Liver (tissue), 9 donors: ENCODE data around the gene SERPINH1. TPM values are rescaled to one million over a fixed set of nuclear protein-coding genes. Genes with fewer than 3 reads are reported as not detected.

Experiments
- DNase-seq: peaks from one replicate; pipeline ENCODE4 v3.0.0-alpha.2; 2017; ENCODE audit warnings: low spot score
- H3K27ac ChIP-seq, 2 donors: one replicate each; pipeline ENCODE4 v1.7.0; 2013; ENCODE audit warnings: inconsistent platforms in 2 of 2, low read length in 2 of 2, control low read depth in 1 of 2, low read depth in 1 of 2, mild to moderate bottlenecking in 1 of 2
- H3K27me3 ChIP-seq, 4 donors: one replicate each; pipeline versions ENCODE4 v1.6.1 to v1.7.0; 2013; ENCODE audit warnings: low read length in 3 of 4, inconsistent platforms in 1 of 4, mild to moderate bottlenecking in 1 of 4, moderate library complexity in 1 of 4; ENCODE audit not compliant: control insufficient read depth in 4 of 4, insufficient read depth in 4 of 4
- H3K36me3 ChIP-seq, 4 donors: one replicate each; pipeline versions ENCODE4 v1.6.1 to v1.7.0; 2013; ENCODE audit warnings: low read length in 3 of 4, mild to moderate bottlenecking in 3 of 4, low read depth in 1 of 4, moderate library complexity in 1 of 4; ENCODE audit not compliant: control insufficient read depth in 4 of 4, insufficient read depth in 3 of 4
- H3K4me1 ChIP-seq, 4 donors: one replicate each; pipeline versions ENCODE4 v1.6.1 to v1.7.0; 2013; ENCODE audit warnings: low read length in 3 of 4, mild to moderate bottlenecking in 3 of 4, moderate library complexity in 1 of 4; ENCODE audit not compliant: control insufficient read depth in 4 of 4, insufficient read depth in 4 of 4
- H3K4me3 ChIP-seq, 3 donors: one replicate each; pipeline versions ENCODE4 v1.6.1 to v1.7.0; 2013; ENCODE audit warnings: low read length in 3 of 3, control low read depth in 1 of 3, low read depth in 1 of 3, mild to moderate bottlenecking in 1 of 3
- H3K9ac ChIP-seq, 2 donors: one replicate each; pipeline ENCODE4 v1.7.0; 2013; ENCODE audit warnings: low read length in 2 of 2, mild to moderate bottlenecking in 2 of 2, moderate library complexity in 2 of 2, control low read depth in 1 of 2, low read depth in 1 of 2
- H3K9me3 ChIP-seq, 4 donors: one replicate each; pipeline versions ENCODE4 v1.6.1 to v1.7.0; 2013; ENCODE audit warnings: low read length in 3 of 4; ENCODE audit not compliant: control insufficient read depth in 4 of 4
- ATF3 ChIP-seq: IDR thresholded peaks from 2 replicates; pipeline ENCODE4 v1.6.1; 2016; ENCODE audit warnings: antibody characterized with exemption
- CTCF ChIP-seq: fragments of 150-350 bp; IDR thresholded peaks from 2 replicates; pipeline ENCODE4 v1.5.1; 2017; ENCODE audit warnings: improper control_type of control experiment, low read depth, low read length; ENCODE audit not compliant: missing input control
- EGR1 ChIP-seq, 2 donors: IDR thresholded peaks; 2 replicates each; pipeline ENCODE4 v1.6.1; 2016 to 2018; ENCODE audit warnings: antibody characterized with exemption in 2 of 2, low read depth in 2 of 2
- FOXA1 ChIP-seq: IDR thresholded peaks from 2 replicates; pipeline ENCODE4 v1.6.1; 2016; ENCODE audit warnings: antibody characterized with exemption
- FOXA2 ChIP-seq: IDR thresholded peaks from 2 replicates; pipeline ENCODE4 v1.6.1; 2016; ENCODE audit warnings: antibody characterized with exemption
- GABPA ChIP-seq, 2 donors: IDR thresholded peaks in 1 of 2; conservative IDR thresholded peaks in 1 of 2; 2 replicates each; pipeline ENCODE4 v1.6.1; 2016; ENCODE audit warnings: antibody characterized with exemption in 2 of 2, mild to moderate bottlenecking in 1 of 2, moderate library complexity in 1 of 2
- HNF4G ChIP-seq: IDR thresholded peaks from 2 replicates; pipeline ENCODE4 v1.6.1; 2016; ENCODE audit warnings: antibody characterized with exemption
- JUND ChIP-seq, 2 donors: IDR thresholded peaks; 2 replicates each; pipeline ENCODE4 v1.6.1; 2016; ENCODE audit warnings: antibody characterized with exemption in 2 of 2
- MAX ChIP-seq: IDR thresholded peaks from 2 replicates; pipeline ENCODE4 v1.6.1; 2016; ENCODE audit warnings: antibody characterized with exemption
- NR2F2 ChIP-seq: IDR thresholded peaks from 2 replicates; pipeline ENCODE4 v1.6.1; 2016; ENCODE audit warnings: antibody characterized with exemption
- RAD21 ChIP-seq, 2 donors: IDR thresholded peaks; 2 replicates each; pipeline ENCODE4 v1.6.1; 2016; ENCODE audit warnings: antibody characterized with exemption in 2 of 2, mild to moderate bottlenecking in 2 of 2
- REST ChIP-seq: IDR thresholded peaks from 2 replicates; pipeline ENCODE4 v1.6.1; 2016; ENCODE audit warnings: antibody characterized with exemption, mild to moderate bottlenecking
- RXRA ChIP-seq, 2 donors: IDR thresholded peaks; 2 replicates each; pipeline ENCODE4 v1.6.1; 2017 to 2018; ENCODE audit warnings: antibody characterized with exemption in 2 of 2, mild to moderate bottlenecking in 1 of 2
- SP1 ChIP-seq: IDR thresholded peaks from 2 replicates; pipeline ENCODE4 v1.6.1; 2018; ENCODE audit warnings: antibody characterized with exemption, mild to moderate bottlenecking
- YY1 ChIP-seq: IDR thresholded peaks from 2 replicates; pipeline ENCODE4 v1.6.1; 2016; ENCODE audit warnings: antibody characterized with exemption, mild to moderate bottlenecking
- ZBTB33 ChIP-seq: IDR thresholded peaks from 2 replicates; pipeline ENCODE4 v1.6.1; 2016; ENCODE audit warnings: antibody characterized with exemption
- WGBS: extraction: QIAGEN DNeasy Blood & Tissue Kit; methylation state at CpG from one replicate; pipeline ENCODE4 v1.1.7; 2013; 5-methylcytosine and 5-hydroxymethylcytosine counted together
- polyA plus RNA-seq, 2 donors: library from polyadenylated mRNA; stranded (reverse) in 1 of 2; unstranded in 1 of 2; fragments of 200-250 nt in 1 of 2; fragments of >200 nt in 1 of 2; fragmentation: Nextera tagmentation in 1 of 2; extraction: Ambion mirVana in 1 of 2; gene quantifications; one replicate each; pipeline versions ENCODE4 v1.2.1 to v1.2.3, GENCODE V29; 2013 to 2015
- total RNA-seq, 2 donors: library from RNA; depleted of rRNA; stranded (reverse); fragments of >200 nt; gene quantifications; one replicate each; pipeline ENCODE4 v1.2.3, GENCODE V29; 2014
- donor health status: healthy.
- donor health status: healthy.
- donor health status: healthy.
- donor health status: healthy.
- donor health status: healthy.

SERPINH1 gene
- total and polyA plus RNA-seq, 4 donors, result 5.0 to 118 (median 68.7) TPM

GRCh38 chr11:75582506-75582894 is 20.4 kb downstream of the SERPINH1 start:
- no peaks in the 10 kb centered on the region for H3K36me3 ChIP-seq
- H3K4me3 ChIP-seq, result no peak overlapping the region
- H3K4me1 ChIP-seq, result peaks cover 0 to 7% (median 3%) of the 10 kb centered on the region in 4 donors
- no peak for DNase-seq
- no peak for TF ChIP-seq NR2F2
- TF ChIP-seq RAD21 (IDR thresholded peaks at IDR 0.05), result no peak
- no peak for TF ChIP-seq ATF3
- no peak for TF ChIP-seq YY1
- TF ChIP-seq MAX, result no peak
- no peak for TF ChIP-seq EGR1 (IDR thresholded peaks at IDR 0.05; ENCODE audit: low read depth in 2 of 2)
- no peak for TF ChIP-seq CTCF
- TF ChIP-seq JUND (IDR thresholded peaks at IDR 0.05), result no peak
- no peak for TF ChIP-seq RXRA (IDR thresholded peaks at IDR 0.05)
- no peak for TF ChIP-seq FOXA2
- TF ChIP-seq HNF4G, result no peak
- no peak for TF ChIP-seq SP1
- no peak for TF ChIP-seq GABPA (IDR thresholded peaks at IDR 0.05 in 1 of 2, conservative IDR thresholded peaks at IDR 0.05 in 1 of 2)
- no peak for TF ChIP-seq FOXA1
- H3K27me3 ChIP-seq, result no peaks in the 10 kb centered on the region
- no peaks in the 10 kb centered on the region for H3K9me3 ChIP-seq
- H3K9ac ChIP-seq, result peak overlapping the region in 1 of 2 donors; percentile 56
- H3K27ac ChIP-seq, result peak overlapping the region; percentile 80 to 85
- 55% methylated on average over 4 of the region's 4 CpGs for WGBS

GRCh38 chr11:75582895-75583717 is 21.1 kb downstream of the SERPINH1 start:
- 5% methylated on average over 68 of the region's 68 CpGs for WGBS
- peak; percentile 85 for TF ChIP-seq ZBTB33
- TF ChIP-seq CTCF, result peak; percentile 11
- TF ChIP-seq REST, result peak; percentile 13
- TF ChIP-seq RXRA (IDR thresholded peaks at IDR 0.05), result peak in 1 of 2 donors; percentile 22
- peak; percentile 52 for TF ChIP-seq NR2F2
- no peak for TF ChIP-seq YY1

More at GRCh38 chr11:75582895-75583717, 21.1 kb downstream of the SERPINH1 start:
- no peaks in the 10 kb centered on the region for H3K27me3 ChIP-seq
- no peaks in the 10 kb centered on the region for H3K36me3 ChIP-seq
- H3K27ac ChIP-seq, result peak overlapping the region; percentile 80 to 85
- H3K4me1 ChIP-seq, result peaks cover 0 to 12% (median 5%) of the 10 kb centered on the region in 4 donors
- H3K9me3 ChIP-seq, result no peaks in the 10 kb centered on the region
- H3K9ac ChIP-seq, result peak overlapping the region; percentile 50 to 56
- peak overlapping the region in 2 of 3 donors; percentile 53 to 62 for H3K4me3 ChIP-seq
- DNase-seq, result peak; percentile 82
